Esophagus muscularis mucosa (tissue), 4 donors: ENCODE measurements around the gene TM2D1.

Source experiments
- CTCF ChIP-seq, 3 experiments: fragments of 200-600 bp in 2 of 3; fragments of 450-650 bp in 1 of 3; sonication (generic) in 2 of 3; IDR thresholded peaks; one replicate each; pipeline ENCODE4 v1.5.1; 2017 to 2019; ENCODE audit warnings: antibody characterized with exemption in 3 of 3, mild to moderate bottlenecking in 2 of 3, moderate library complexity in 1 of 3
- EP300 ChIP-seq: sonication (generic); formaldehyde crosslinking; IDR thresholded peaks from one replicate; pipeline ENCODE4 v1.6.1; 2017; ENCODE audit warnings: antibody characterized with exemption
- POLR2A ChIP-seq: fragments of 450-650 bp; IDR thresholded peaks from one replicate; pipeline ENCODE4 v1.6.1; 2017; ENCODE audit warnings: antibody characterized with exemption, moderate library complexity, mild to moderate bottlenecking, low read depth
- POLR2AphosphoS5 ChIP-seq, 2 donors: sonication (generic); formaldehyde crosslinking; IDR thresholded peaks; one replicate each; pipeline ENCODE4 v1.6.1; 2017; ENCODE audit warnings: antibody characterized with exemption in 2 of 2

GRCh38 chr1:61636814-61637213 lies 88.1 kb downstream of the TM2D1 start:
- TF ChIP-seq CTCF (IDR thresholded peaks at IDR 0.05) (no peak), POLR2A (no peak), POLR2AphosphoS5 (IDR thresholded peaks at IDR 0.05) (no peak), EP300 (no peak)
